Activated naive CD4-positive, alpha-beta T cell treated with anti-CD3 and anti-CD28 coated beads, Interleukin-2, amount 50 U/mL, for 72 hours (primary cell): ENCODE data around the gene ILKAP. TPM values are rescaled to one million over a fixed set of nuclear protein-coding genes. Genes with fewer than 3 reads are reported as not detected.

Experiments used
- ATAC-seq, 2 donors: fragments of 150-1000 bp; cut with Tn5 transposase; 2 replicates each; pipeline ENCODE4 v1.10.0; 2021; ENCODE audit warnings: mild to moderate bottlenecking in 2 of 2, moderate library complexity in 2 of 2
- DNase-seq, 2 donors: peaks; one replicate each; pipeline ENCODE4 v3.0.0; 2021 to 2022; ENCODE audit warnings: low spot score in 2 of 2
- H3K27ac Mint-ChIP-seq, 2 donors: one replicate each; pipeline ENCODE4 v1.8.0; 2022; ENCODE audit warnings: mild to moderate bottlenecking in 2 of 2, mixed read lengths in 2 of 2
- H3K36me3 Mint-ChIP-seq, 2 donors: one replicate each; pipeline ENCODE4 v1.8.0; 2022; ENCODE audit warnings: mixed read lengths in 2 of 2
- H3K9me3 Mint-ChIP-seq, 2 donors: one replicate each; pipeline ENCODE4 v1.8.0; 2022; ENCODE audit warnings: mixed read lengths in 2 of 2
- total RNA-seq, 2 donors: library from RNA; stranded (reverse); gene quantifications; one replicate each; pipeline ENCODE4 v1.2.3, GENCODE V29; 2022

Gene ILKAP
- total RNA-seq, 2 donors from 2014 or later, result 40.7 to 64.8 TPM

DNA sequence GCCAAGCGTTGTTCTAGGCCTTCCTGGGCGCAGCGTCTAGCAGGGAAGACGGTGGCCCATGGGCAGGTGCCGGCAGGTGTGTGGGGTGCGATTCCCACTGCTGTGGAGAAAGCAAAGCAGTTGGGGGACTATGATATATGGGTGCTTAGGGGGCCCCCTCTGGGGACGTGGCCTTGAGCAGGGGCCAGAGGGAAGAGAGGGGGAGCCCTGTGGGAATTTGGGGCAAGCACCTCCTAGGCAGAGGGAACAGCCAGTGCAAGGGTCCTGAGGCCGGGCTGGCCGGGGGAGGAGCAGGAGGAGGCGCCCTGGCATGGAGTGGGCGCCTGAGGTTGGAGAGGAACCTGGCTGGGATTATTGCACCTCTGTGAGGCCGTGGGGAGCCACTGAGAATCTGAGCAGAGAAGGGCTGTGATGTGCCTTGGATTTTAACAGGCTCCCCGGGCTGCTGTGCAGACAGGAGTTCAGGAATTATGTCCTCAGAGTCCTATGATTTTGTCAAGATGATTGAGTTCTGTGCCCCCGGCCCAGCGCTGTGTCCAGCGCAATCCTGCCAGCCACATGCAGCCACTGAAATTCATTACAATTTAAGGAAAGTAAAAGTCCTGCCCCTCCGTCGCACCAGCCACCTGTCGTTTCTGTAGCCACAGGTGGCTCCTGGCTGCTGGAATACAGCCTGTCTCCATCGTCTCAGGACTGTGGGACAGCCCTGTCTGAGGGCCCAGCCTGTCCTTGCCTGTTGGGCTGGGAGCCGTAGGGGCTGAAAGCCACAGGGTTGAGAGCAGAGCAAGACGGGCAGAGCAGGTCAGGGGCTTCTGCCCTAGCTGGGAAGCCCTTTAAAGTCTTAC is 74.1 kb downstream of the ILKAP start:
- no peak for DNase-seq
- H3K27ac Mint-ChIP-seq, result no peak overlapping the region
- no peaks in the 10 kb centered on the region for H3K36me3 Mint-ChIP-seq
- no peaks in the 10 kb centered on the region for H3K9me3 Mint-ChIP-seq
- ATAC-seq, result no peak

GRCh38 chr2:238128534-238129001 is 74.9 kb downstream of the ILKAP start:
- H3K27ac Mint-ChIP-seq, result no peak overlapping the region
- DNase-seq, result no peak
- no peaks in the 10 kb centered on the region for H3K9me3 Mint-ChIP-seq
- H3K36me3 Mint-ChIP-seq, result no peaks in the 10 kb centered on the region
- ATAC-seq, result no peak

GRCh38 chr2:238128061-238128440 is 75.4 kb downstream of the ILKAP start:
- DNase-seq, result no peak
- no peak overlapping the region for H3K27ac Mint-ChIP-seq
- H3K36me3 Mint-ChIP-seq, result no peaks in the 10 kb centered on the region
- no peak for ATAC-seq
- H3K9me3 Mint-ChIP-seq, result no peaks in the 10 kb centered on the region

- Mint-ChIP-seq H3K27ac (no peak overlapping the region), H3K36me3 (no peaks in the 10 kb centered on the region), H3K9me3 (no peaks in the 10 kb centered on the region)
- no peak for DNase-seq
- ATAC-seq, result peak; percentile 24 to 61
Observed at GRCh38 chr2:238127165-238128060, 76.1 kb downstream of the ILKAP start.

DNA sequence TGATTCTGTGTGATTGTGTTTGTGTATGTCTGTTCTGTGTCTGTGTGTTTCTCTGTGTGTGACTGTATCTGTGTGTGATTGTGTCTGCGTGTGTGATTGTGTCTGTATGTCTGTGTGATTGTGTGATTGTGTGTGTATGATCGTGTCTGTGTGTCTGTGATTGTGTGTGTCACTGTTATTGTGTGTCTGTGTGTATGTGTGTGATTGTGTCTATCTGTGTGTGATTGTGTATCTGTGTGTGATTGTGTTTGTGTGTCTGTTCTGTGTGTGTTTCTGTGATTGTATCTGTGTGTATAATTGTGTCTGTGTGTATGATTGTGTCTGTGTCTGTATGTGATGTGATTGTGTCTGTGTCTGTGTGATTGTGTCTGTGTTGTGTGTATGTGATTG is 76.7 kb downstream of the ILKAP start:
- H3K9me3 Mint-ChIP-seq, result no peaks in the 10 kb centered on the region
- no peaks in the 10 kb centered on the region for H3K36me3 Mint-ChIP-seq
- no peak overlapping the region for H3K27ac Mint-ChIP-seq
- no peak for ATAC-seq
- DNase-seq, result no peak

GRCh38 chr2:238126338-238126737 is 77.2 kb downstream of the ILKAP start:
- DNase-seq, result no peak
- Mint-ChIP-seq H3K27ac (no peak overlapping the region), H3K36me3 (no peaks in the 10 kb centered on the region), H3K9me3 (no peaks in the 10 kb centered on the region)
- ATAC-seq, result no peak

DNA sequence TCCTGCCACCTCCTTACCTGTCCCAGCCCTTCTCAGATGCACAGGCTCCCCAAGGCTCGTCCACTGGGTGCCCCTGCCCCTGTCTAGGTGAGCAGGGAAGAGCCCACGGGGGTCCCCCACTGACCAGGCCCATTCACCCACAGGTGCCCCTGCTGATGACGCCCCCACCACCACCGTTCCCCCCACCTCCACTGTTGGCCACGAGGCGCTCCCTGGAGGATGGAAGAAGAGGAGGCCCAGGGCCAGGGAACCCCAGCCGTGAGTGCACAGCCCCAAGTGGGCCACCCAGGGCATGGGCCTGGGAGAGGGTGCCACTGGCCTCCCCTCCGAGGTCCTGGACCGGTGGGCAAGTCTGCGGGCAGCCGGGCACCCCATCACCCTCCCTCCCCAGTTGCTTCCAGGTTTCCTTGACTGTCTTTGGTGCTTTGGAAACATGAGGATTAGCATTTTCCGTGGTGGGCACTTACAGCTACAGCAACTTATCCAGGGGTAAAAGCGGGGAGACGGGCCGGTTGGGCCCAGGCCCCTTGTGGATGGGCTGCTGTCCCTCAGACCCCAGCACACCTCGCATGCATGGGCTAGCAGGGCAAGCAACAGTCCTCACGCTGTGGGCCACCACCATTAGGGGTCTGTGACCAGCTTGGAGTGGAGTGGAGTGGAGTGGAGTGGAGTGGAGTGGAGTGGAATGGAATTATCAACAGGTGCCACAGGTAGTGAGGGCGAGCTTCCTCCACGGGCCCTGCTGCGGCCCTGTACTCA is 78.2 kb downstream of the ILKAP start:
- Mint-ChIP-seq H3K9me3 (no peaks in the 10 kb centered on the region), H3K36me3 (no peaks in the 10 kb centered on the region), H3K27ac (no peak overlapping the region)
- DNase-seq (no peak), ATAC-seq (peak in 1 of 2 donors; percentile 29)

GRCh38 chr2:238124488-238125126 is 78.9 kb downstream of the ILKAP start:
- H3K27ac Mint-ChIP-seq, result no peak overlapping the region

DNA sequence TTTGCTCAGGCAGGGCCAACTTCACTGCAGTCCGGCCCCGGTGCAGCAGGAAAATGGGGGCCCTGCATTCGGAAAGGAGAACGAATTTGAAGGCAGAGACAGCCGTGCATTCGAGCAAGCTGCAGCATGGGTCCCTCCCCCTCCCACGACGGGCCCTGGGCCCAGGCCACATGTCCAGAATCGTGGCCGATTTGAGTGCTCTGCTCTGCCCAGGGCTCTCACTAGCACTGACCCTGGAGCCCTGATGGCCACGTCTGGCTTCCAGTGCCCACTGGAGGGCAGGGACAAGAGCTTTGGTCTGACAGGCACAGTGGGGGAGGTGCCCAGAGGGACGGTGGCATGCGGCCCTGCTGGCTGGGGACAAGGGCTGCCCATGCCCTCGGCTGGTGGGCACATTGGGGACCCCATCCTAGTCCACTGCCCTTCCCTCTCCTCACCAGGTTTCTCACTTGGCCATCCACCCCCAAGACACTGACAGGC is 79.5 kb downstream of the ILKAP start:
- Mint-ChIP-seq H3K36me3 (no peaks in the 10 kb centered on the region), H3K27ac (no peak overlapping the region), H3K9me3 (no peaks in the 10 kb centered on the region)
- ATAC-seq (no peak), DNase-seq (no peak)

More at GRCh38 chr2:238124488-238125126, 78.9 kb downstream of the ILKAP start:
- DNase-seq (no peak), ATAC-seq (no peak)
- H3K9me3 Mint-ChIP-seq, result no peaks in the 10 kb centered on the region
- no peaks in the 10 kb centered on the region for H3K36me3 Mint-ChIP-seq

DNA sequence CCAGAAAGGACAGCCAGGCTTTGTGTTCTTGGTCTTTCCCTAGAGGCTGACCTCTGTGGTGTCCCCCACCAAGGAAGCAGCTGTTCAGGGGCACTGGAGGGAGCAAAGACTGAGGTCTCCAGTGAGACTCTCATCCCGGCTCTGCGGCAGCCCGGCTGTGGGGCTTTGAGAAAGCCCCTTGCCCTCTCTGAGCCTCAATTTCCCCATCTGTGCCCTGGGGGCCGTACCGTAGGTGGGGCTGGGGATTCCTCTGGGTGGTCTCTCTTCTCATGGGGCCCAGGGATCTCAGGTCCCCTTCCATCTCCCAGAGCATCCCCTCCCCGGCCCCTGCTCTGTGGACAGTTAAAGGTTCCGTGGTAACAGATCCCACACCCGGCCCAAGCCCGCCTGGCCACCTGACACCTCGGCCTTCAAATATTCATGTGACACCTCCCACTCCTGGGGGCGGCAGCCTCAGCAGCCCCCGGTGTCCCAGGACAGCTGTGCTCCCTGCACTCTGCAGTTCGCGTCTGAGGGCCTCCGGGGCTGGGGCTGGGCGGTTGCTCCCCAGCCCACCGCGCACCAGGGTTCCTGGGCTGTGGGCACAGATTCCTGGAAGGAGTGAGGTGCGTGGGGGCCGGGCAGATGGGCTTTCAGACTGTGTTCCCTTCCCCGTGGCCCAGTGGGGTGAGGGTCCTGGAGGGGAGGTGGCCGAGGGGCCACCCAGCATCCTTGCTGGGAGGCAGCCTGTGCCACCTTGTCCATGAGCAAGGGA is 80.1 kb downstream of the ILKAP start:
- ATAC-seq (no peak), DNase-seq (no peak)
- Mint-ChIP-seq H3K27ac (no peak overlapping the region), H3K36me3 (no peaks in the 10 kb centered on the region), H3K9me3 (no peaks in the 10 kb centered on the region)

DNA sequence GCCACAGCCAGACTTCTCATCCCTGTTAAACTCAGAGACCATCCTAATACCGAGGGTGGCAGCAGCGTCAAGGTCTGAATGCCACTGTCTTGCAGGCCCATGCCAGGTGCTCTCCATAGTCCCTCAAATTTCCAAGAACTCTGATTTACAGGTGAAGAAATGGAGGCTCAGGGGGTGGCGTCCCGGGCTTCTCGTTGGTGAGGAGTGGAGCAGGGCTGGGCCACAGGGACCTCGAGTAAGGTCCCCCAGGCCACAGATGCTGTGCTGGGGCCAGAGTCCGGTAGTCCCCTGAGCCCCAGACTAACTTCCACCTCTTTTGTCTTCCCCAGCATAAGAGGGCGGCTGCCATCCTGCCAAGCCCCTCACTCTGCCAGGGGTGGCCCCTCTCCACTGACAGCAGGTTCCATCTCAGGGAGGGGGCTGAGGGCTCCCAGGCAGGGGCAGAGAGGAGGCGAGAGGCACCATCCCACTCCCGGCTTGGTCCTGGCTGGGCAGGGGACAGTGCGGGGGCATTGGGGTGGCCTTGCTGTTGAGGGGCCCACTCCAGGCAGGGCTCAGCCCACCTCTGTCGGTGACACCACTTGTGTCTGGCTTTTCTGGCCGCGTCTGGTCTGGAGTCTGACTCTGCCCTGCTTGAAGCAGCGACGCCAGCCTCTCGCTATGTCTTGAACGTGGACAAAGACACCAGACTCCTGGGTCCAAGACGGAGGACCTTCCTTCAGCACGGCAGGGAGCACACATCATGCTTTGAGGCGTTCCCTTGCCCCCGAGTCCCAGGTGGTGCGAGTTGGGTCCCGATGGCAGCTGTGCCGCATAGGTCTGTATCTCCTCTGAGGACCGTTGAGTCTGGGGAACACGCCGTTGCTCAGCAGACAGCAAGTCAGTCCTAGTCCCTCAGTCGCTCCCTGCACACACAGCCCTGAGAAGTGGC is 80.9 kb downstream of the ILKAP start:
- DNase-seq, result no peak
- no peaks in the 10 kb centered on the region for H3K9me3 Mint-ChIP-seq
- no peak overlapping the region for H3K27ac Mint-ChIP-seq
- no peaks in the 10 kb centered on the region for H3K36me3 Mint-ChIP-seq
- ATAC-seq, result no peak

DNA sequence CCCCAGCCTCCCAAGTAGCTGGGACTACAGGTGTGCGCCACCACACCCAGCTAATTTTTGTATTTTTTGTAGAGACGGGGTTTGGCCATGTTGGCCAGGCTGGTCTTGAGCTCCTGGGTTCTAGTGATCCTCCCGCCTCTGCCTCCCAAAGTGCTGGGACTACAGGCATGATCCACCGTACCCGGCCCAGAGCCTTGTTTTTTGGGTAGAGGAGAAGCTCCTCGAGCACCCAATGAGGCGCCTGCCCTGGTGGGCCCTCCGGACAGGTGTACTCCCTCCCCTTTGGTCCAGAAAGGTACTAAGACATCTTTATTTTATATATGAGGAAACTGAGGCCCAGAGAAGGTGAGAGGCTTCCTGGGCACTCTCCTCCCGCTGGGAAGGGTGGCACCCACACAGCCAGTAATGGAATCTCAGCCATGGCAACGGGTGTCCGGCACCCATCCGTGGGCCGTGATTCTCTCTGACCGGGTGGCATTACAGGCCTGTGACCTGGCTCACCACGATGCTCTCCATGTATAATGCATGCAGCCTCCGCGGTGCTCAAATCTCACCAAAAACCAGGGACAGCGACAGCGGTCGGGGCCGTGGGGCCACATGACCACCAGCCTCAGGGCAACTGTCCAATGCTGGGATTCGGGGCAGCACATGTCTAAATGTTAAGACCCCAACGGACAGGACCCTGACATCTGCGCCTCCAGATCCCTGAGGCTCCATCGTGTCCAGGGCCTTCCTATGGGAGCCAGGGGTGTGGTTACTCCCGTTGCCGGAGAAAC is 81.8 kb downstream of the ILKAP start:
- H3K9me3 Mint-ChIP-seq, result no peaks in the 10 kb centered on the region
- DNase-seq (no peak), ATAC-seq (no peak)
- H3K36me3 Mint-ChIP-seq, result no peaks in the 10 kb centered on the region
- no peak overlapping the region for H3K27ac Mint-ChIP-seq

GRCh38 chr2:238120463-238121298 is 82.8 kb downstream of the ILKAP start:
- Mint-ChIP-seq H3K36me3 (no peaks in the 10 kb centered on the region), H3K9me3 (no peaks in the 10 kb centered on the region), H3K27ac (no peak overlapping the region)
- ATAC-seq, result no peak
- DNase-seq, result no peak
